HCT116 (cell line): Measurements from ENCODE around the gene IL17RA. TPM values are rescaled to one million over a fixed set of nuclear protein-coding genes. Genes with fewer than 3 reads are reported as not detected.

Source experiments
- ATAC-seq: fragments of 200-7000 bp; cut with Tn5 transposase; 2 replicates; pipeline ENCODE4 v1.9.1; 2020; ENCODE audit warnings: mild to moderate bottlenecking, moderate library complexity
- BruUV-seq: library from RNA; stranded (reverse); fragments of 400-500 nt; replicated peaks from 2 replicates; lab custom pipeline; 2021; lab: Mats Ljungman, UMichigan
- CTCF ChIA-PET: fragments of 300-600 bp; sonication (Branson Sonifier 250); formaldehyde crosslinking; loops from one replicate; lab custom pipeline; 2021; ENCODE audit warnings: antibody characterized with exemption; lab: Charles Lee
- POLR2A ChIA-PET: fragments of 300-600, 350-600 bp; sonication (Branson Sonifier 250); formaldehyde crosslinking; loops from one replicate; lab custom pipeline; 2021; ENCODE audit warnings: antibody characterized with exemption; lab: Charles Lee
- RAD21 ChIA-PET, 2 experiments: fragments of 300-600 bp; sonication (Branson Sonifier 250); formaldehyde crosslinking; loops; one replicate each; lab custom pipeline; 2023; ENCODE audit warnings: low total read pairs in 2 of 2; ENCODE audit not compliant: uncharacterized antibody in 2 of 2, unreplicated experiment in 2 of 2, low non-redundant PET in 1 of 2; lab: Charles Lee
- DNase-seq: peaks from one replicate; pipeline ENCODE4 v3.0.0-alpha.2; 2010; ENCODE audit warnings: low read depth, low spot score
- H2AFZ ChIP-seq: fragments of 200-600 bp; shearing (Covaris generic), sonication (generic); 2 replicates; pipeline ENCODE4 v1.6.1; 2017; ENCODE audit warnings: low read depth, mixed run types, mixed read lengths, antibody characterized with exemption, low read length; ENCODE audit not compliant: poor library complexity, severe bottlenecking
- H3K27ac ChIP-seq: 2 replicates; pipeline ENCODE4 v1.5.1; 2012; ENCODE audit warnings: low read depth, low read length
- H3K27me3 ChIP-seq: fragments of 200-600 bp; sonication (generic); 2 replicates; pipeline ENCODE4 v1.6.1; 2016; ENCODE audit warnings: mixed run types, low read length, mixed read lengths; ENCODE audit not compliant: insufficient read depth
- H3K36me3 ChIP-seq, 2 experiments: fragments of 200-500 bp in 1 of 2; fragments of 200-600 bp in 1 of 2; sonication (Bioruptor generic) in 1 of 2; sonication (generic) in 1 of 2; 2 replicates each; pipeline versions ENCODE4 v1.5.1 to v1.6.1; 2014 to 2016; ENCODE audit warnings: low read length in 2 of 2, inconsistent platforms in 1 of 2, mixed read lengths in 1 of 2, mixed run types in 1 of 2; ENCODE audit not compliant: insufficient read depth in 2 of 2, control insufficient read depth in 1 of 2
- H3K4me1 ChIP-seq, 2 experiments: fragments of 200-600 bp in 1 of 2; sonication (generic) in 1 of 2; 2 replicates each; pipeline versions ENCODE4 v1.5.1 to v1.6.1; 2012 to 2017; ENCODE audit warnings: low read length in 2 of 2, inconsistent platforms in 1 of 2, mild to moderate bottlenecking in 1 of 2, mixed read lengths in 1 of 2, mixed run types in 1 of 2, moderate library complexity in 1 of 2; ENCODE audit not compliant: insufficient read depth in 2 of 2, control insufficient read depth in 1 of 2
- H3K4me2 ChIP-seq: fragments of 200-600 bp; sonication (generic); 2 replicates; pipeline ENCODE4 v1.6.1; 2017; ENCODE audit warnings: mixed run types, low read length, mixed read lengths
- H3K4me3 ChIP-seq, 2 experiments: fragments of 200-600 bp in 1 of 2; sonication (generic) in 1 of 2; replicated peaks in 1 of 2; 2 replicates each; pipeline ENCODE4 v1.5.1; 2011 to 2016; ENCODE audit warnings: low read length in 2 of 2, control low read depth in 1 of 2, low read depth in 1 of 2, mild to moderate bottlenecking in 1 of 2, mixed read lengths in 1 of 2, mixed run types in 1 of 2
- H3K79me2 ChIP-seq: fragments of 200-600 bp; sonication (generic); 2 replicates; pipeline ENCODE4 v1.6.1; 2017; ENCODE audit warnings: mild to moderate bottlenecking, mixed run types, low read length, moderate library complexity, mixed read lengths; ENCODE audit not compliant: insufficient read depth
- H3K9ac ChIP-seq: fragments of 200-600 bp; sonication (generic); 2 replicates; pipeline ENCODE4 v1.6.1; 2016; ENCODE audit warnings: low read length, mixed read lengths
- H3K9me2 ChIP-seq: fragments of 200-600 bp; sonication (generic), shearing (Covaris generic); 2 replicates; pipeline ENCODE4 v1.6.1; 2017; ENCODE audit warnings: mixed run types, mild to moderate bottlenecking, moderate library complexity; ENCODE audit not compliant: insufficient read depth
- H3K9me3 ChIP-seq, 2 experiments: fragments of 200-500 bp in 1 of 2; fragments of 200-600 bp in 1 of 2; sonication (Bioruptor generic) in 1 of 2; sonication (generic) in 1 of 2; 2 replicates each; pipeline ENCODE4 v1.6.1; 2014 to 2017; ENCODE audit warnings: low read length in 2 of 2, mixed read lengths in 2 of 2, inconsistent platforms in 1 of 2, low read depth in 1 of 2, mild to moderate bottlenecking in 1 of 2, mixed run types in 1 of 2, moderate library complexity in 1 of 2; ENCODE audit not compliant: control insufficient read depth in 1 of 2, insufficient read depth in 1 of 2
- H4K20me1 ChIP-seq: fragments of 200-600 bp; sonication (generic), shearing (Covaris generic); 2 replicates; pipeline ENCODE4 v1.6.1; 2017; ENCODE audit warnings: mixed run types, mild to moderate bottlenecking, moderate library complexity; ENCODE audit not compliant: insufficient read depth
- CEBPB ChIP-seq: IDR thresholded peaks from 2 replicates; pipeline ENCODE4 v1.6.1; 2012; ENCODE audit warnings: low read depth
- CTCF ChIP-seq, 3 experiments: fragments of 200-600 bp in 1 of 3; sonication (generic) in 1 of 3; IDR thresholded peaks in 2 of 3; conservative IDR thresholded peaks in 1 of 3; 2 replicates each; pipeline ENCODE4 v1.5.1; 2012 to 2017; ENCODE audit warnings: low read depth in 2 of 3, low read length in 2 of 3, antibody characterized with exemption in 1 of 3, borderline replicate concordance in 1 of 3, control low read depth in 1 of 3, mild to moderate bottlenecking in 1 of 3, mixed read lengths in 1 of 3, mixed run types in 1 of 3, moderate library complexity in 1 of 3; ENCODE audit not compliant: insufficient read depth in 1 of 3
- intact Hi-C: fragments of 100-400 bp; cut with micrococcal nuclease; formaldehyde crosslinking; loops from 2 replicates; pipeline ENCODE4 v1.10.0; 2022
- total RNA-seq: library from RNA; stranded (reverse); gene quantifications from one replicate; pipeline ENCODE4 v1.2.1, GENCODE V29; 2021; ENCODE audit not compliant: unreplicated experiment

The IL17RA gene
- total RNA-seq, 1 experiment from 2014 or later, result 17.3 TPM

GRCh38 chr22:17164392-17165024 is 79.7 kb downstream of the IL17RA start:
- intact Hi-C loops, result no loop called here
- TF ChIP-seq CTCF (IDR thresholded peaks at IDR 0.05 in 2 of 3, conservative IDR thresholded peaks at IDR 0.05 in 1 of 3; ENCODE audit: borderline replicate concordance in 1 of 3, insufficient read depth in 1 of 3, low read depth in 2 of 3, low read length in 2 of 3) (peak; percentile 33 to 69 (median 47); a peak in 5 of 6 replicates), CEBPB (no peak)

More at GRCh38 chr22:17164392-17165024, 79.7 kb downstream of the IL17RA start:
- H3K4me3 ChIP-seq, result no peak overlapping the region
- ChIA-PET RAD21 (no interaction called here), POLR2A (no interaction called here), CTCF (interaction anchor here (2.2 to 11.1 kb wide), 2 partner anchors 9 to 337 kb away, joined by 15 to 125 read pairs; no protein-coding TSS in a partner anchor)
- no peaks in the 10 kb centered on the region for H3K36me3 ChIP-seq
- no peak overlapping the region for H3K4me2 ChIP-seq
- no TSS peak for BruUV-seq
- no peaks in the 10 kb centered on the region for H3K9me2 ChIP-seq
- H4K20me1 ChIP-seq, result no peaks in the 10 kb centered on the region
- peaks cover 9 to 10% of the 10 kb centered on the region in 2 experiments; a peak in 3 of 4 replicates for H3K4me1 ChIP-seq
- no peaks in the 10 kb centered on the region for H3K27me3 ChIP-seq
- peak; percentile 63 for ATAC-seq
- no peaks in the 10 kb centered on the region for H3K9me3 ChIP-seq
- H3K27ac ChIP-seq, result no peak overlapping the region
- no peak overlapping the region for H3K9ac ChIP-seq
- H2AFZ ChIP-seq, result no peak overlapping the region
- peak; percentile 37 for DNase-seq
- H3K79me2 ChIP-seq, result peaks cover 6% of the 10 kb centered on the region; the same call in 1 of the 2 replicates

Other genes starting within 250 kb of the IL17RA start
- not detected for gene GAB4, start 76.8 kb upstream of the IL17RA start, total RNA-seq
- gene TMEM121B, start 36.4 kb downstream of the IL17RA start, total RNA-seq, result 0.57 TPM
- gene HDHD5, start 74.3 kb downstream of the IL17RA start, total RNA-seq, result 70.1 TPM
- 0.20 TPM for gene ADA2, start 134.4 kb downstream of the IL17RA start, total RNA-seq